Activated CD4-positive, alpha-beta T cell treated with anti-CD3 and anti-CD28 coated beads, Interleukin-2, amount 10 ng/mL, durations not matched to agents 7 days and 5 days (primary cell): ENCODE results near the gene TLR7. TPM values are rescaled to one million over a fixed set of nuclear protein-coding genes. Genes with fewer than 3 reads are reported as not detected.

Source experiments
- CTCF ChIA-PET: fragments of 350-600 bp; sonication (Branson Sonifier 250); formaldehyde crosslinking; loops from one replicate; lab custom pipeline; 2021; ENCODE audit warnings: antibody characterized with exemption; lab: Charles Lee
- POLR2A ChIA-PET: fragments of 350-600 bp; sonication (Branson Sonifier 250); formaldehyde crosslinking; loops from one replicate; lab custom pipeline; 2021; ENCODE audit warnings: antibody characterized with exemption; lab: Charles Lee
- DNase-seq: peaks from one replicate; pipeline ENCODE4 v3.0.0-alpha.2; 2020
- H3K27ac Mint-ChIP-seq: one replicate; pipeline ENCODE4 v1.8.0; 2021; ENCODE audit warnings: mild to moderate bottlenecking, moderate library complexity, mixed read lengths
- H3K27me3 Mint-ChIP-seq: one replicate; pipeline ENCODE4 v1.8.0; 2021; ENCODE audit warnings: mixed read lengths
- H3K36me3 Mint-ChIP-seq: one replicate; pipeline ENCODE4 v1.8.0; 2021; ENCODE audit warnings: low read depth, mixed read lengths
- H3K4me1 Mint-ChIP-seq: one replicate; pipeline ENCODE4 v1.8.0; 2021; ENCODE audit warnings: mixed read lengths
- H3K4me3 Mint-ChIP-seq: one replicate; pipeline ENCODE4 v1.8.0; 2021; ENCODE audit warnings: mild to moderate bottlenecking, moderate library complexity, mixed read lengths
- H3K9me3 Mint-ChIP-seq: one replicate; pipeline ENCODE4 v1.8.0; 2021; ENCODE audit warnings: mixed read lengths
- total RNA-seq, 2 experiments: library from RNA; stranded (reverse); gene quantifications; one replicate each; pipeline ENCODE4 v1.2.3, GENCODE V29; 2021

TLR7 gene
- total RNA-seq, 2 experiments from 2014 or later, result 0.10 to 0.19 TPM

DNA sequence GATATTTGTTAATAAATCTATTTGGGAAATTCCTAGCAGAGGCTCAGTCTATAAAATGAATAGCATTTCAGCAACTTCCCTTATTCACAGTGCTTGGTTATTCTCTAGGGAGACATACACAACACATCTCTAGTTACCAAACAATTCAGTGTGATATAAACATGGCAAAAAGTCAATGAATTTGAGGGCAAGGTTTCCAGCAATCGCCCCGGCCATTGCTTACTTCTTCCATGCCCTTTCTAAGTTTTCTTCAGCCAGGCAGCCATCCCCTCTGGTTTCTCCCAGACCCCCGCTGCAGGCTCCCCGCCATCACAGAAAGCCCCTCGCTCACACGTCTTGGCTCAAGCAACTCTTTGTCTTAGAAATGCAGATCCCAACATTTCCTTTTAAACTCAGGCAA lies 4.4 kb downstream of the TLR7 start:
- H3K36me3 Mint-ChIP-seq, result peaks cover 2% of the 10 kb centered on the region
- no peak for DNase-seq
- no peaks in the 10 kb centered on the region for H3K27me3 Mint-ChIP-seq
- peaks cover 4% of the 10 kb centered on the region for H3K9me3 Mint-ChIP-seq
- peaks cover 12% of the 10 kb centered on the region for H3K4me1 Mint-ChIP-seq
- H3K27ac Mint-ChIP-seq, result no peak overlapping the region
- H3K4me3 Mint-ChIP-seq, result no peak overlapping the region
- CTCF ChIA-PET, result no interaction called here
- POLR2A ChIA-PET, result no interaction called here

DNA sequence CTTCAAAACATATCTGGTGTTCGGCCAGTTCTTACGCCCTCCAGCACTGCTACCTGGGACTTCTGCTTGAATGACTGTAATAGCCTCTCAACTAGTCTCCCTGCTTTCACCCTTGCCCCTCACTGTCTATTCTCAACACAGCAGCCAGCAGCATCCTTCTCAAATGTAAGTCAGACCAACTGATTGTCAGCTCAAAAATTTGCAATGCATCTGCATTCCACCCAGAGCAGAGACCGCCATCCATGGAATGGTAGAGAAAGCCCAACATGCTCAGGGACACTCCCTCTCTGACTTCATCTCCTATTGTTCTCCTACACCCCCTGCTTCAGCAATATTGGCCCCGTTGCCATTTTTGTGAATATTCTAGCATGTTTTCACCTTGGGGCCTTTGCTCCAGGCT lies 5.9 kb downstream of the TLR7 start:
- Mint-ChIP-seq H3K4me3 (no peak overlapping the region), H3K27me3 (peaks cover 1% of the 10 kb centered on the region), H3K36me3 (no peaks in the 10 kb centered on the region), H3K4me1 (peaks cover 4% of the 10 kb centered on the region), H3K27ac (no peak overlapping the region), H3K9me3 (peaks cover 4% of the 10 kb centered on the region)
- no peak for DNase-seq
- ChIA-PET CTCF (no interaction called here), POLR2A (no interaction called here)

DNA sequence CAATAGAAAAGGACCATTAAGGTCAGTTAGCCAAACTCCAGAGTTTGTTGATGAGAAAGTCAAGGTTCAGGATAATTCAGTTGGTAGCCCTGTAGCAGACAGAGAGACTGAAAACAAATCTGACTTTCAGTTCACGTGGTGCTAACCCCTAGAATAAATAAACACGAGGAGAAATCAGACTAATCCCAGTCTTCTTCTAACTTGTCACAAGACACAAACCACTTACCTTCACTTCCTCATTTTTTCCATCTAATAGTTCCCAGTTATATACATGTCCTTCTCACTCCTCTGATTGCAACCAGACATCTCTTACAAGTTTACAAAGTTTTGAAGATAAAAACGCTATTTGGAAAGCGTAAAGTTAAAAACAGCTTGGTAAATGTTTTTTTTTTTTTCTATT lies 7.7 kb downstream of the TLR7 start:
- CTCF ChIA-PET, result interaction anchor here (1.2 kb wide), 1 partner anchor 27 kb away, joined by 3 read pairs; no protein-coding TSS in a partner anchor
- Mint-ChIP-seq H3K27me3 (peaks cover 1% of the 10 kb centered on the region), H3K36me3 (no peaks in the 10 kb centered on the region), H3K4me3 (no peak overlapping the region), H3K9me3 (no peaks in the 10 kb centered on the region), H3K4me1 (no peaks in the 10 kb centered on the region), H3K27ac (no peak overlapping the region)
- DNase-seq, result no peak
- POLR2A ChIA-PET, result no interaction called here

DNA sequence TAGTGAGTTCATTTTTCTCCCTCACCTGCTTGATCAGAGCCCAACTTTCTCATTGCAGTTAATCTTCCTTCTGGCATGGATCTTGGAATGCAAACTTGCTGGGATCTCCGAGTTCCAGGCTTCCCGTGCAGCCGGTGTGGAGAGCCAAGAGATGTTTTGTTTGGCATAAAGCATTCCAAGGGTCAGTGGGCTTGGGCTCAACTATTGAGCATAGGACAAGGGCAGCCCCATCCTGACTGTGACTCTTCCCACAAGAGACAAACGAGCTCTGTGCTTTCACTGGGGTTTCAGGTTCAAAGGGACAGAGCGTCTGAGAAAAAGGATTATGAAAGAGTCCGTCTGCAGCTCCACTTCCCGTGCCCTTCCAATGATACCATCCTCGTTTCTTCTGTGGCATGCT lies 10.5 kb downstream of the TLR7 start:
- Mint-ChIP-seq H3K27me3 (peaks cover 1% of the 10 kb centered on the region), H3K4me1 (no peaks in the 10 kb centered on the region), H3K36me3 (no peaks in the 10 kb centered on the region), H3K4me3 (no peak overlapping the region), H3K27ac (no peak overlapping the region), H3K9me3 (no peaks in the 10 kb centered on the region)
- DNase-seq, result no peak
- ChIA-PET CTCF (interaction anchor here (1.4 kb wide), 1 partner anchor 13 kb away, joined by 3 read pairs; no protein-coding TSS in a partner anchor), POLR2A (no interaction called here)

DNA sequence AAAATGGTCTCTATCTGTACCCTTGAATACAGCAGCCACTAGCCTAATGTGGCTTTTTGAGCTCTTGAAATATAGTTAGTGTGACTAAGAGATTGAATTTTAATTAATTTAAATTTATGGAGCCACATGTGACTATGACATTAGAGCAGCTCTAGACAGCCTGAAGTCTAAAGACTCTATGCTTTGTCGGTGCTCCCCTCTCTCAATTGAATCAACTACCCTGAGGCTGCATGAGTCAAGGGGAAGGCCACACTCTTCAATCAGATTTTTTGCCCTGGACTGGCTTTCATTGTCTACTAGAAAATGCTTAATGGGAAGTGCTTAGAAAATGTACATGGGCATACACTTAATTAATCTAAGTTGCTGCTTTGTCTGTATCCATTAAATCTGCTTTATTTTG lies 11.7 kb downstream of the TLR7 start:
- ChIA-PET POLR2A (no interaction called here), CTCF (interaction anchor here (0.6 to 1.4 kb wide), 2 partner anchors 9 to 12 kb away, joined by 3 to 4 read pairs; no protein-coding TSS in a partner anchor)
- H3K27ac Mint-ChIP-seq, result no peak overlapping the region
- no peaks in the 10 kb centered on the region for H3K4me1 Mint-ChIP-seq
- no peak overlapping the region for H3K4me3 Mint-ChIP-seq
- DNase-seq, result no peak
- no peaks in the 10 kb centered on the region for H3K36me3 Mint-ChIP-seq
- peaks cover 1% of the 10 kb centered on the region for H3K27me3 Mint-ChIP-seq
- no peaks in the 10 kb centered on the region for H3K9me3 Mint-ChIP-seq

DNA sequence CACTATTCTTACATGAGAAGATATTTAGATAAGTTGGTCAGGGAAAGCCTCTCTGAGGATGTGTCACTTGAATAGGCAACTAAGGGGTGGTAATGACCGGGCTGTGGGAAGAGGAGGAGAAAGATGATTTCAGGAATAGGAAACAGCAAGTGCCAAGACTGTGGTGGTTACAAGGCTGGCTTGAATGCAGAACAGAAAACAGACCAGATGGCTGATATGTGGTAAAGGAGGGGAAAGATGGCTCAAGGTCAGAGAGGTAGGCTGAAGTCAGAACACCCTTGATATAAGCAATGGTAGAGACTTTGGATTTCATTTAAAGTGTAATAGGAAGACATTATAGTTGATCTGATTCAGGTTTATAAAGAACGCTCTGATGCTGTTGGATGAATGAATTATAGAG lies 15.0 kb downstream of the TLR7 start:
- Mint-ChIP-seq H3K4me3 (no peak overlapping the region), H3K27me3 (peaks cover 6% of the 10 kb centered on the region), H3K27ac (no peak overlapping the region), H3K9me3 (no peaks in the 10 kb centered on the region), H3K36me3 (no peaks in the 10 kb centered on the region), H3K4me1 (no peaks in the 10 kb centered on the region)
- ChIA-PET CTCF (no interaction called here), POLR2A (no interaction called here)
- no peak for DNase-seq

DNA sequence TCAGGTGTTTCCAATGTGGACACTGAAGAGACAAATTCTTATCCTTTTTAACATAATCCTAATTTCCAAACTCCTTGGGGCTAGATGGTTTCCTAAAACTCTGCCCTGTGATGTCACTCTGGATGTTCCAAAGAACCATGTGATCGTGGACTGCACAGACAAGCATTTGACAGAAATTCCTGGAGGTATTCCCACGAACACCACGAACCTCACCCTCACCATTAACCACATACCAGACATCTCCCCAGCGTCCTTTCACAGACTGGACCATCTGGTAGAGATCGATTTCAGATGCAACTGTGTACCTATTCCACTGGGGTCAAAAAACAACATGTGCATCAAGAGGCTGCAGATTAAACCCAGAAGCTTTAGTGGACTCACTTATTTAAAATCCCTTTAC lies 18.6 kb downstream of the TLR7 start:
- POLR2A ChIA-PET, result no interaction called here
- peaks cover 5% of the 10 kb centered on the region for H3K27me3 Mint-ChIP-seq
- CTCF ChIA-PET, result interaction anchor here (2.2 kb wide), 1 partner anchor 8 kb away, joined by 4 read pairs; no protein-coding TSS in a partner anchor
- H3K9me3 Mint-ChIP-seq, result peaks cover 5% of the 10 kb centered on the region
- H3K4me1 Mint-ChIP-seq, result peaks cover 21% of the 10 kb centered on the region
- no peak overlapping the region for H3K4me3 Mint-ChIP-seq
- H3K36me3 Mint-ChIP-seq, result peaks cover 4% of the 10 kb centered on the region
- no peak for DNase-seq
- no peak overlapping the region for H3K27ac Mint-ChIP-seq

DNA sequence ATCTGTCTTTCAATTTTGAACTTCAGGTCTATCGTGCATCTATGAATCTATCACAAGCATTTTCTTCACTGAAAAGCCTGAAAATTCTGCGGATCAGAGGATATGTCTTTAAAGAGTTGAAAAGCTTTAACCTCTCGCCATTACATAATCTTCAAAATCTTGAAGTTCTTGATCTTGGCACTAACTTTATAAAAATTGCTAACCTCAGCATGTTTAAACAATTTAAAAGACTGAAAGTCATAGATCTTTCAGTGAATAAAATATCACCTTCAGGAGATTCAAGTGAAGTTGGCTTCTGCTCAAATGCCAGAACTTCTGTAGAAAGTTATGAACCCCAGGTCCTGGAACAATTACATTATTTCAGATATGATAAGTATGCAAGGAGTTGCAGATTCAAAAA lies 19.7 kb downstream of the TLR7 start:
- DNase-seq, result no peak
- Mint-ChIP-seq H3K36me3 (peaks cover 4% of the 10 kb centered on the region), H3K4me1 (peaks cover 31% of the 10 kb centered on the region), H3K27ac (no peak overlapping the region), H3K9me3 (peaks cover 5% of the 10 kb centered on the region), H3K4me3 (no peak overlapping the region), H3K27me3 (peaks cover 5% of the 10 kb centered on the region)
- ChIA-PET CTCF (interaction anchor here (0.7 kb wide), 1 partner anchor 58 kb away, joined by 3 read pairs; no protein-coding TSS in a partner anchor), POLR2A (no interaction called here)

DNA sequence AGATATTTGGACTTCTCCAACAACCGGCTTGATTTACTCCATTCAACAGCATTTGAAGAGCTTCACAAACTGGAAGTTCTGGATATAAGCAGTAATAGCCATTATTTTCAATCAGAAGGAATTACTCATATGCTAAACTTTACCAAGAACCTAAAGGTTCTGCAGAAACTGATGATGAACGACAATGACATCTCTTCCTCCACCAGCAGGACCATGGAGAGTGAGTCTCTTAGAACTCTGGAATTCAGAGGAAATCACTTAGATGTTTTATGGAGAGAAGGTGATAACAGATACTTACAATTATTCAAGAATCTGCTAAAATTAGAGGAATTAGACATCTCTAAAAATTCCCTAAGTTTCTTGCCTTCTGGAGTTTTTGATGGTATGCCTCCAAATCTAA lies 20.3 kb downstream of the TLR7 start:
- CTCF ChIA-PET, result interaction anchor here (0.7 to 1.4 kb wide), 2 partner anchors 34 to 59 kb away, joined by 3 to 4 read pairs; no protein-coding TSS in a partner anchor
- no peak for DNase-seq
- H3K27me3 Mint-ChIP-seq, result peaks cover 5% of the 10 kb centered on the region
- H3K27ac Mint-ChIP-seq, result no peak overlapping the region
- POLR2A ChIA-PET, result no interaction called here
- peaks cover 4% of the 10 kb centered on the region for H3K36me3 Mint-ChIP-seq
- peaks cover 37% of the 10 kb centered on the region for H3K4me1 Mint-ChIP-seq
- H3K4me3 Mint-ChIP-seq, result no peak overlapping the region
- H3K9me3 Mint-ChIP-seq, result peaks cover 5% of the 10 kb centered on the region

DNA sequence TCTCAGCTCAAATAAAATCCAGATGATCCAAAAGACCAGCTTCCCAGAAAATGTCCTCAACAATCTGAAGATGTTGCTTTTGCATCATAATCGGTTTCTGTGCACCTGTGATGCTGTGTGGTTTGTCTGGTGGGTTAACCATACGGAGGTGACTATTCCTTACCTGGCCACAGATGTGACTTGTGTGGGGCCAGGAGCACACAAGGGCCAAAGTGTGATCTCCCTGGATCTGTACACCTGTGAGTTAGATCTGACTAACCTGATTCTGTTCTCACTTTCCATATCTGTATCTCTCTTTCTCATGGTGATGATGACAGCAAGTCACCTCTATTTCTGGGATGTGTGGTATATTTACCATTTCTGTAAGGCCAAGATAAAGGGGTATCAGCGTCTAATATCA lies 20.9 kb downstream of the TLR7 start:
- DNase-seq, result no peak
- H3K27ac Mint-ChIP-seq, result peak overlapping the region; percentile 50
- ChIA-PET POLR2A (no interaction called here), CTCF (interaction anchor here (0.6 to 2.4 kb wide), 4 partner anchors 35 to 187 kb away, joined by 3 to 12 read pairs (median 4); no protein-coding TSS in a partner anchor)
- peaks cover 5% of the 10 kb centered on the region for H3K27me3 Mint-ChIP-seq
- H3K4me1 Mint-ChIP-seq, result peaks cover 44% of the 10 kb centered on the region
- peaks cover 4% of the 10 kb centered on the region for H3K36me3 Mint-ChIP-seq
- H3K9me3 Mint-ChIP-seq, result peaks cover 5% of the 10 kb centered on the region
- H3K4me3 Mint-ChIP-seq, result no peak overlapping the region

DNA sequence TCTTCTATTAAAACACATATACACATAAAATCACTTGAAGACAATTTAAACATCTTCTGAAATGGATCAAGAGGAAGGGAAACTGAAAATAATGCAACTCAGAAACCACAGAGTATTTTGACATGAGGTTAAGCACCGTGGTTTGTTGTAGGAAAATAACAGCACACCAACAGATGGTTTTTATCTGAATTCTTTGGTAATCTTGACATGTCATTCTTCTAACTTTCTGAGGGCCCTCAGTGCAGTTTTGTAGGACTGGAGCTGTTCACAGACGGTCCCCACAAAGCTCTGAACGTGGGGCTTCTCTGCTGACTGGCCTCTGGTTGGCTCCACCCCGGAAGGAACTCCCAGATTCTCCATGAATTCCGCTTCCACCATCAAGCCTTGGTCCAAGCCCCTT lies 23.6 kb downstream of the TLR7 start:
- H3K36me3 Mint-ChIP-seq, result peaks cover 4% of the 10 kb centered on the region
- DNase-seq, result peak; percentile 47
- H3K9me3 Mint-ChIP-seq, result peaks cover 5% of the 10 kb centered on the region
- peak overlapping the region; percentile 47 for H3K4me3 Mint-ChIP-seq
- peaks cover 4% of the 10 kb centered on the region for H3K27me3 Mint-ChIP-seq
- peak overlapping the region; percentile 94 for H3K27ac Mint-ChIP-seq
- ChIA-PET POLR2A (no interaction called here), CTCF (interaction anchor here (0.9 to 1.4 kb wide), 3 partner anchors 13 to 76 kb away, joined by 3 to 9 read pairs (median 3); no protein-coding TSS in a partner anchor)
- peaks cover 60% of the 10 kb centered on the region for H3K4me1 Mint-ChIP-seq

DNA sequence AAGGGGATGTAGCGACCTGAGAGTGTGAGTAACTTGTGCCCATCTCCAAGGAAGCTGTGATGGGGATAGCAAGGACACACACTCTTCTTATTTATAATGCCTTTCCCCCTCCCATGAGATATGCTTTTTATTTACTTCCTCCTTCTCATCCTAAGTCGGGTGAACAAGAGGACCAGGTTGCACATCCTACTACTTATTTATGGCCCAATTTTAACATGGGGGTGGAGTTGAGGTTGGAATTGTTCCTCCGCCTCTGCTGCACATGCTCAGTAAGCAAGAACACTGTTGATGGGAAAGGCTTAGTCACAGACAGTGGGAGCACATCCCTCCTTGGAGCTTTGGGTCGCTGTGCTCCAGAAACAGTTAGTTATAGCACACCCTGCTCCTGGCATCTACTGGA lies 24.3 kb downstream of the TLR7 start:
- ChIA-PET POLR2A (no interaction called here), CTCF (interaction anchor here (0.9 to 1.4 kb wide), 3 partner anchors 13 to 77 kb away, joined by 3 to 9 read pairs (median 3); no protein-coding TSS in a partner anchor)
- Mint-ChIP-seq H3K9me3 (peaks cover 5% of the 10 kb centered on the region), H3K27me3 (no peaks in the 10 kb centered on the region), H3K4me1 (peaks cover 60% of the 10 kb centered on the region), H3K4me3 (no peak overlapping the region), H3K27ac (peak overlapping the region; percentile 94), H3K36me3 (peaks cover 4% of the 10 kb centered on the region)
- DNase-seq, result no peak

DNA sequence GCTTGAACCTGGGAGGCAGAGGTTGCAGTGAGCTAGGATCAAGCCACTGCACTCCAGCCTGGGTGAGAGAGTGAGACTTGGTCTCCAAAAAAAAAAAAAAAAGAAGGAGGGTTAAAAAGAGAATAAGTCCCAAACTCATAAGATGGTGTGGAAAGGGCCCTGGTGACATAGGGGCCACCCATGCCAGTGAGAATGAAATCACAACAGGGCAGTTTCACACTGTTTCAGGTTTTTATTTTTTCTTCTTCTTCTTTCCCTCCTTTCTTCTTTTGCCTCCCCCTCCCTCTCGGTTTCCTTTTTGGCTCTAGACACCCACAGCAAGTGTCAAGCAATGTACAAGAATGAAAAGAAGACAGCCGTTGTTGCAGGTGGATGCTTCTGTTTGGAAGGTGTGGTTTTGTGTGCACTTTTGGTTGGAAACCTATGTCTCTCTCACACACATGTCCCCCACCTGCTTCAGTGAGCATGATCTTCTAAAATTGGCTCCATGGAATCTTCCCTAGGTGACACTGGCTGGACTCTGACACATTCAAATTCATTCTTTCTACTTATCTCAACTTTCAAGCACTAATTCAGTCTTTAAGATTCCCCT lies 25.1 kb downstream of the TLR7 start:
- H3K27me3 Mint-ChIP-seq, result no peaks in the 10 kb centered on the region
- peaks cover 5% of the 10 kb centered on the region for H3K9me3 Mint-ChIP-seq
- H3K27ac Mint-ChIP-seq, result peak overlapping the region; percentile 94
- peaks cover 4% of the 10 kb centered on the region for H3K36me3 Mint-ChIP-seq
- H3K4me1 Mint-ChIP-seq, result peaks cover 60% of the 10 kb centered on the region
- CTCF ChIA-PET, result interaction anchor here (1.4 kb wide), 1 partner anchor 78 kb away, joined by 9 read pairs; no protein-coding TSS in a partner anchor
- peak; percentile 15 for DNase-seq
- POLR2A ChIA-PET, result no interaction called here
- no peak overlapping the region for H3K4me3 Mint-ChIP-seq
